ENCODE measurements around the gene MARCHF6.
"Not testable (repeated sequence)": the region's sequence is repeated elsewhere in the genome, so short reads cannot be mapped to it uniquely, and the experiment has no call there.

MARCHF6 gene

DNA sequence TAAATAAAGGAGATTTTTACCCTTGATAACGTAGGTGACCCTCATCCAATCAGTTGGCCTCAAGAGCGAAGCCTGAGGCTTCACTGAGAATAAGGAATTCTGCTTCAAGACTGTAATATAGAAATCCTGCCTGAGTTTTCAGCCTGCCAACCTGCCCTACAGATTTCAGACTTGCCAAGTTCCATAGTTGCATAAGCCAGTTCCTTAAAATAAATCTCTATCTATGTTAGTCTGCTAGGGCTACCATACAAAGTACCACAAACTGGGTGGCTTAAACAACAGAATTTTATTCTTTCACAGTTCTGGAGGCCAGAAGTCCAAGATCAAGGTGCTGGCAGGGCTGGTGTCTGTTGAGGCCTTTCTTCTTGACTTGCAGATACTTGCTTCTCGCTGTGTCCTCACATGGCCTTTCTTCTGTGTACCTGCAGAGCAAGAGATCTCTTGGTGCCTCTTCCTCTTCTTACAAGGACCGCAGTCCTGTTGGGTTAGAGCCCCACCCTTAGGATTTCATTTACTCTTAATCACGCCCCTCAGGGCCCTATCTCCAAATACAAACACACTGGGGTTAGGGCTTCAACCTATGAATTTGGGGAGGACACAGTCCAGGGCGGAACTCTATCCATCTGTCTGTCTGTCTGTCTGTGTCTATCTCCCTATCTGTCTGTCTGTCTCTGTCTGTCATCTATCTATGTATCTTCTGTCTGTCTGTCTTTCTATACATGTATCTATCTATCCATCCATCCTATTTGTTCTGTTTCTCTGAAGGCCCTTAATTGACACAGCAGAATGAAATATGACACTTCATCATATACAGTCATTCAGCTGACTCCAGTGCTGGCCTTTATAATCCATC is 28.8 kb upstream of the MARCHF6 start:
- DNase-seq, result no peak

- DNase-seq, result no peak
Observed at GRCh38 chr5:10328323-10328722, 25.2 kb upstream of the MARCHF6 start.

DNA sequence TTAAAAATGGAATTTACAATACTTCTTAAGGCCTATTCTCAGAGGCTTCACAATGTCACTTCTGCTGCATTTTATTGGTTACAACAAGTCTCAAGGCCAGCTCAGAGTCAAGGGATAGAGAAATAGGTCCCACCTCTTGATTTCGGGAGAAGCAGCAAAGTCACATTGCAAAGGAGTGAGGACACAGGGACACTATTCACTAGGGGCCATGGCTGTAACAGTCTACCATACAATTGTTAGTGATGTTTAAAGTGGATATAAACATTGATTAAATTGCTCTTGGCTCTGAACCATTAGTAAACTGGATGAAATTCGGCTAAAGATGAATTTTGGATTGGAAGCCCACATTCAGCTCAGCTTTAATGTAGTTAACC is 24.1 kb upstream of the MARCHF6 start:
- no peak for DNase-seq

- no peak for DNase-seq
Observed at GRCh38 chr5:10329820-10330481, 23.5 kb upstream of the MARCHF6 start.

GRCh38 chr5:10330511-10331230 is 22.8 kb upstream of the MARCHF6 start:
- DNase-seq, result no peak

GRCh38 chr5:10331341-10331796 is 22.1 kb upstream of the MARCHF6 start:
- no peak for DNase-seq

DNA sequence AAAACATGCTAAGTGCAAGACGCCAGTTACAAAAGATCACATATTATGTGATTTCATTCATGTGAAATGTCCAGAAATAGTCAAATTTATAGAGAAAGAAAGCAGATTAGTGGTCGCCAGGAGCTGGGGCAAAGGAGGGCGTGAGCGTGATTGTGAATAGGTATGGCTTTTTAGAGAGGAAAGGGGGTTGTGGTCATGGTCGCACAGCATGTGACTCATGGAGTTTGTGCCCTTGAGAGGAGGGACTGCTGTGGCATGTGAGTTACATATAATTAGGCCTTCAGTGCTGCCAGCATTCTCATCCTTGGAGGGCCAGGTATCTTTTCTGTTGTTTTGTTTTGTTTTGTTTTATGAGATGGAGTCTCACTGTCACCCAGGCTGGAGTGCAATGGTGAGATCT is 21.2 kb upstream of the MARCHF6 start:
- no peak for DNase-seq

DNA sequence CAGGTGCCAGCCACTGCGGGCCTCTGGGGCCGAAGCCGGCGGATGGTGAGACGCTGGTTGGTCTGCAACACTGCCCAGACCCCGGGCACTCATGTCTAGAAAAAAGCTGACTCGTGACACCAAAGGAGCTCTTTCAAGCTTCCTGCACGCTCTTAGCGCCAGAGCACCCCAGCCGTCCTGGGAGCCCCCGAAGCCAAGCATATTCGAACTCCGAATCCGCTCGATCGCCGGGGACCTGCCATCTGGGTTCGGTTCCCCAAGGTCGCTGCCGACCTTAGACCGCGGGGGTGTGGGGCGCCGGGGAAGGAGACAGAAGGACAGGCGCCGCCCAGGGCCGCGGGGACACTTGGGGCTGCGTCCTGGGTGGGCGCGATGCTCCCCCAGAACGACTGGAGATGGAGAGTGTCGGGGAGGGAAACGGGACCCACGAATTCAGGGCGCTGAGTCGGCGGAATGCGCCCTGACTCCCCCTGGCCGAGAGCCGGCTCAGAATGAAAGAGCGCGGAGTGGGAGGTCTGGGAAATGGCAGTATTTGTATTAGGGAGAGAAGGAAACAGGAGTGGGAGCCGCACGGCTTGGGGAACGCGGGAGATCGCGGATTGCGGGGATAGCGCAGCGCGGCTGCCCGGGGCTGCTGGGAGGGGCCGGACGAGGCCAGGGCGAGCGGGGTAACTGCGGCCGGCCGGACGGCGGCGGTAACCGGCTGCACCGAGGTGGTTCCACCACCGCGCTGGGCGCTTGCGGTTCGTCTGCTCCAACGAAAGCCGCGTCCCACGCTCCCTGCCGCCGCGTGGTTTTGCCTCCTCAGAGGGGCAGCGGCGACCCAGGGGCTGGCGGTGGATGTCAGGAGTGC is 20.1 kb upstream of the MARCHF6 start:
- no peak for DNase-seq

DNA sequence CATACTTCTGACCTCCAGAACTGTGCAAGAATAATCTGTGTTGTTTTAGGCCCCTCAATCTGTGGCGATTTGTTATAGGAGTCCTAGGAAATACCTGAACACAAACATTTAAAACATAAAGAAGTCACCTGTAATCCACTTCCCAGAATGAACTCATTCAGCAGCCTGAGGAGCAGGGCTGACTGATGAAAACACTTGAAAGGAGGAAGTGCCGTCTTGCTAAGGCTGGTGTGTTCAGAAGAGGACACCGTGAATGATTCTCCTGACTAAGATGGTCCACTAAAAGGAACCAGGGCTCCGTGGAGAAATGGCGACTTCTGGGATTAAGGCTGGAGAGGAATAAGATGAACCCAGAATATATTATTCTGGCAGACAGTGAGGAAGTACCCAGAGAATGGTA is 18.7 kb upstream of the MARCHF6 start:
- no peak for DNase-seq

DNA sequence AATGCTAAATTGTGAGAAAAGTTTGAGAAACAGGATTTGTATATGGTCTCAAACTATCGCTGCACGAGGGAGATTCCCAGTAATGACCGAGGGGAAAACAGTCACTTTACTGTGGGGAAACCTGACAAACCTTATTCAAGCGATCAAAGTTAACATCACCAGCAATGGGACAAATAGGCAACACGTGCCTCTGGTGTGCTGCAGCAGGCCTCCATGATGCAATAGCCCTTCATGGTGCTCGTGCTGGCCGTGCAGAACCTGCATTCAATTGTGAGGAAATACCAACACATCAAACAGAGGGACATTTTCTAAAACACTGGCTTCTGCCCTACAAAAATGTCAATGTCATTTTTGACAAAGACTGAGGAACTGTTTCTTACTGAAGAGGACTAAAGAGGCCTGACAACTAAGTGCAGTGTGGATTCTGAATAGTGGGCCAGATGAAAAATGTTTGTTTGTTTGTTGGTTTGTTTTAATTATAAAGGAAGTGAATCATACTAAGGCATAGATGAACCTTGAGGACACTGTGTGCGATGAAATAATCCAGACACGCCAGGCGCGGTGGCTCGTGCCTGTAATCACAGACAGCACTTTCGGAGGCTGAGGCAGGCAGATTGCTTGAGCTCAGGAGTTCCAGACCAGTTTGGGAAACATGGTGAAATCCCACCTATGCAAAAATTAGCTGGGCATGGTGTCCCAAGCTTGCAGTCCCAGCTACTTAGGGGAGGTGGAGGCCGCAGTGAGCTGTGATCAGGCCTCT is 17.6 kb upstream of the MARCHF6 start:
- DNase-seq, result no peak

DNA sequence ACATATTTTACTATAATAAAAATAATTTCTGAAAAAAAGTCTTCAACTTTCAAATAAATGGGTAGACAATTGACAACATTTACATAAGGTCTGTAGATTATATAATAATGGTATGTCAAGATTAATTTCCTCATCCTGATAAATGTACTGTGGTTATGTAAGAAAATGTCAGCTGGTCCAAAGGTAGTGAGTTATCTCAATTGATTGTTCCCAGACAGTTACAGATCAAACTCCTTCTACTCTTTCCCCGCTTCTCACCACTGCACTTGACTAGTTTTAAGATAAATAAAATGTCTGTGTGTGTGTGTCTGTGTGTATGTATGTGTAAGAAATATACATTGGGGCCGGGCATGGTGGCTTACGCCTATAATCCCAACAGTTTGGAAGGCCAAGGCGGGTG is 16.4 kb upstream of the MARCHF6 start:
- no peak for DNase-seq

DNA sequence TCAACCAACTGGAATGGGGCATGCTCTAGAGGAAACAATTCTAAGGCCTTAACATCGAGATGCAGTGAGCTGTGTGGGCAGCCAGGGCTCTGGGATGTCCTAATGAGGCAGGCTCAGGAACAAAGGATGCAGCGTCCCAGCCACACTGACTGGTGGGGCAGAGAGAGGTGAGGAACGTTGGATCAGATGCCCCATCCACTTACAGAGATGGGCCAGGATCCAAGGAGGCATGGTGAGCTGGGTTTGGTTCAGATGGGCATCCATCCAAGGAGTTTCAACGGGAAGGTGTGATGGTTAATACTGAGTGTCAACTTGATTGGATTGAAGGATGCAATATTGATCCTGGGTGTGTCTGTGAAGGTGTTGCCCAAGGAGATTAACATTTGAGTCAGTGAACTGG is 15.5 kb upstream of the MARCHF6 start:
- no peak for DNase-seq

DNA sequence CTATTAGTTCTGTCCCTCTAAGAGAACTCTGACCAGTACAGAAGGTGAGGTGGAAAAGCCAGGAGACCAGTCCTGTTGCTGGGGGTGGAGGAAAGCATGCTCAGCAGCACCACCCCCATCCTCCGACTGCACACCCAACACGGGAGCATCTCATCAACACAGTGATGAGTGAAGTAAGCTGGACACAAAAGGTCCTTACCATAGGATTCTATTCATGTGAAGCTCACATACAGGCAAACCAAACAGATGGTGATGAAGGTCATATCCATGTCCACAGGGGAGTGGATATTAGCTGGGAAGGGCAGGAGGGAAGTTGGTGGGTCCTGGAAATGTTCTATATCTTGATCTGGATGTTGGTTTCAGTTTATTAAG is 14.8 kb upstream of the MARCHF6 start:
- no peak for DNase-seq

DNA sequence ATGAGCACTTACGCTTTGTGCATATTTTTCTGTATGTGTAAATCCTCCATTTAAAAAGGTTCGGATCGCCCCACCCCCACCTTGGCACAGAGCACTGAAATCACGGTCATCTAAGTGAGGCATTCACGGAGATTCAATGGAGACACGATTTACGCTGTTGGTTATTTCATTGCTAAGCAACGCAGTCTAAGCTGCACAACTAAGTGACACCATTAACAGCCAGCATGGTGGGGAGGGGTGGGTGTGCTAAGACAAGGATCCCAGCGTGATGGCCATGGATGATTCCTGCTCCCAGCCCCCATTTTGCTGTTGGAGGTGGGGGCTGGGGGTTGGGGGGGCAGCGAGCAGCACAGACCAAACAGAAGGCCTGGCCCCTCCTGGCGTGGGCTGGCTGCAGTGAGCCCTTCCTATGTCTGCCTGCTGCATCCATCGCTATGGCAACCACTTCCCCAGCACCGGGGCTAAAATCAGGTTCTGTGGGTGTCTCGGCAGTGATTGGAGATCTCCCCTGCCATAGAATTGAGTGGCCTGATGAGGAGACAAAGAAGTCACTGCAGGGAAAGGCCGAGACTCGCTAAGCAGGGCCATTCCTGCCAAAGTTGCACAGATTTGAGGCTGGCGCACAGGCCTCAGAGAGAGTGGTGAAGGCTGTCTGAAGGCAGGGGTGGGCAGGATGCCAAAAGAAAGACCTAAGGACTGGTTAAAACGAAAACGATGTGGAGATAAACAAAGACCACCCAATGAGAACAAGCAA is 14.3 kb upstream of the MARCHF6 start:
- no peak for DNase-seq

DNA sequence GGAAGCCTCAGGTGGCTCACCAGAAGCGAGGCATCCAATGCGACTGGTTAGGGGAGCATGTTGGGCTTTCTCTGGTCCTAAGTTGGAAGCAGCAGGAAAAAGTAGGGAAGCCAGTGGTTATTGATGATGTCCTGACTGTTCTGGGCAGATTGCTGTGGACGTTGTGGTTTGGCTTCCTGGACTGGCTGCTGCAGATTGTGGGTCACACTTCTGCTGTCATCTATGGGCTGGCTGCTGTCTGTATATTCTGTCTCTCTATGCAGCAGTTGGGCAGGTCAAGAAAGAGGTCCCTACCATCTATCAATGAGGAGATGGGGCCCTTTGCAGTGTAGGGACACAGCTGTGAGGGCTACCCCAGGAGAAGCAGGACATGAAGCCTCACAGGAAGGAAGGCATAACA is 13.5 kb upstream of the MARCHF6 start:
- DNase-seq, result no peak

DNA sequence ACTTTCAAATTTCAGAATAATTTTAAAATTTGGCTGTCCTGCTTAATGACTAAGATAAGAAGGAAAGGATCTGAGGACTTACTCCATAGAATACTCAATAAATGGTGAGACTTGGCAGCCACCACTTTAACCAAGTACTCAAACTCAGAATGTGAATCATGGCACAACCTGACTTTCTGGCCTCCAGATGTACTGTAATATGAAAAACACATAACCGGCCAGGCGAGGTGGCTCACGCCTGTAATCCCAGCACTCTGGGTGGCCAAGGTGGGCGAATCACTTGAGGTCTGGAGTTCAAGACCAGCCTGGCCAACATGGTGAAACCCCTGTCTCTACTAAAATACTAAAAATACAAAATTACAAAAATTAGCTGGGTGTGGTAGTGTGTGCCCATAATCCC is 10.0 kb upstream of the MARCHF6 start:
- no peak for DNase-seq

- not testable (repeated sequence) for DNase-seq
Observed at GRCh38 chr5:10344461-10345106, 8.9 kb upstream of the MARCHF6 start.

GRCh38 chr5:10348258-10348657 is 5.2 kb upstream of the MARCHF6 start:
- DNase-seq, result no peak

GRCh38 chr5:10351199-10351905 is 2.1 kb upstream of the MARCHF6 start:
- no peak for DNase-seq

- DNase-seq, result no peak
Observed at GRCh38 chr5:10351919-10352318, 1.6 kb upstream of the MARCHF6 start.
